GM18526 (cell line): ENCODE measurements around the gene SEC31A.

Experiments used
- POLR2A ChIP-seq: IDR thresholded peaks from 3 replicates; pipeline ENCODE4 v1.6.1; 2011; ENCODE audit not compliant: insufficient read length; ENCODE audit errors: extremely low read depth

Gene SEC31A

DNA sequence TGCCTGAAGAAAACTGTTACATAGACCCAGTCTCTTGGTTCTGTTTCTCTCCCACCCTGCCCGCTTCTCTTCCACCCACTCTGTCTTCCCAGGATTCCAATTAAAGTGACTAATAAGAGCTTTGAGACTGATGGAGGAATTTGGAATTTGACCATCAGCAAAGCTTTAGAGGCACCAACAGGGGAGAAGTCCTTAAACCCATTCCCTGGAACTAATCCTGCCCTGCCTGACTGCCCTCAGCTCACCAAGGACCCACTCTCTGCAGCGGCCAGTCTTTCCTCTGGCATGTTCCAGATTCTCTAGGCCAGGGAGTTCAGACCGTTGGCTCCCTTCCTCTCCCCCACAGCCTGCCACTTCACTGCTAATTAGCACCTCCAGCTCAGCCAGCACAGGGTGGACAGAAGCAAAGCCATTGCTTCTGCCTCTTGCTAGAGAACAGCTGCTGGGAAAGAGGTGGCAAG, 116.2 kb downstream of the SEC31A start:
- no peak for TF ChIP-seq POLR2A

DNA sequence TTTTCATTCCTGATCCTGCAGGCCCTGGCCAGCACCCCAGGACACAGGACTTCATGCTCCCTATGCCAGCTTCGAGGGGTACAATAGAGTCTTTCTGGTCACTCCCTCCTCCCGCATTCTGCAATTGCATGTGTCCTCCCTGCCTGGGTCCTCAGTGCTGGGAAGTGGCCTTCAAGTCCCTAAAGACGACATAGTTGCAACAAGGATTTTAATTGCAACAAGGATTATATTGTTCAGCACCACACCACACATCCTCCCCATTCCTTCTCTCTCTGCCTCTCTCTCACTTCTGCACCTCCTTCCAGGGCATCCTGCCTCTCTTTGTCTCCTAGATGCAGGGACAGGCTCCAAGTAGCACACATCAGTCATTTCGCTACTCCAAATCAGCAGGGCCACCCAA, 117.9 kb downstream of the SEC31A start:
- TF ChIP-seq POLR2A = no peak

DNA sequence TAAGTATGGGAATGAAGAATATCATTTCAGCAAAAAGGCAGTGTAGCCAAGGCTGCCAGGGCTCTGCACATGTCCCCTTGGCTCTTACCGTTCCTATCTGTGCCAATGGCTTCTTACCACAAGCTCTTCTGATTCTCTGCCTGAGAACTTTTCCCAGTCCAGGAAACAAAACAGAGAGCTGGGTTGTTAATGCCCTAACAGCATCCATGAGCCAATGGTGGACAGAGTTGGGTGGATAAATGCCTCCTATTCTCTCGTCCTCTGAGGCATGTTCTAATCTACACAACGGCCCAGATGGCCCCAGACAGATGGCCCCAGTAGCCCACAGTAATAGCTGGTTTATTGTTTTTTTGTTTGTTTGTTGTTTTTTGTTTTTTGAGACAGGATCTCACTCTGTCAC, 120.3 kb downstream of the SEC31A start:
- TF ChIP-seq POLR2A = no peak
